Lower leg skin (tissue), 4 donors: ENCODE measurements around the gene ARHGAP4. TPM values are rescaled to one million over a fixed set of nuclear protein-coding genes. Genes with fewer than 3 reads are reported as not detected.

Experiments used
- DNase-seq, 2 donors: peaks; one replicate each; pipeline ENCODE4 v3.0.0-alpha.2; 2019; ENCODE audit warnings: low spot score in 2 of 2
- H3K4me3 ChIP-seq: fragments of 200-600 bp; sonication (generic); 2 replicates; pipeline ENCODE4 v1.5.1; 2017; ENCODE audit warnings: mild to moderate bottlenecking, low read depth; ENCODE audit not compliant: poor library complexity, severe bottlenecking
- POLR2A ChIP-seq, 2 donors: fragments of 450-650 bp; IDR thresholded peaks; one replicate each; pipeline ENCODE4 v1.6.1; 2016 to 2017; ENCODE audit warnings: antibody characterized with exemption in 2 of 2, mild to moderate bottlenecking in 1 of 2, moderate library complexity in 1 of 2
- WGBS, 2 donors: methylation state at CpG; one replicate each; pipeline ENCODE4 v1.1.5; 2018; 5-methylcytosine and 5-hydroxymethylcytosine counted together
- intact Hi-C: fragments of 100-400 bp; cut with DNase I; formaldehyde crosslinking; loops from one replicate; pipeline ENCODE4 v1.15.0; 2023; ENCODE audit warnings: low total_unique reads
- total RNA-seq, 4 donors: library from RNA; depleted of rRNA; stranded (reverse); fragments of >200 nt; gene quantifications; one replicate each; pipeline ENCODE4 v1.1.0, GENCODE V29; 2016
- TF ChIP-seq, protein P1 (sequence below), 3 donors: fragments of 450-650 bp; IDR thresholded peaks; one replicate each; pipeline ENCODE4 v1.5.1; 2016; ENCODE audit warnings: antibody characterized with exemption in 3 of 3, mild to moderate bottlenecking in 3 of 3, moderate library complexity in 2 of 3

The ARHGAP4 gene
- total RNA-seq, 4 donors from 2014 or later, result 2.7 to 14.8 (median 10.5) TPM

DNA sequence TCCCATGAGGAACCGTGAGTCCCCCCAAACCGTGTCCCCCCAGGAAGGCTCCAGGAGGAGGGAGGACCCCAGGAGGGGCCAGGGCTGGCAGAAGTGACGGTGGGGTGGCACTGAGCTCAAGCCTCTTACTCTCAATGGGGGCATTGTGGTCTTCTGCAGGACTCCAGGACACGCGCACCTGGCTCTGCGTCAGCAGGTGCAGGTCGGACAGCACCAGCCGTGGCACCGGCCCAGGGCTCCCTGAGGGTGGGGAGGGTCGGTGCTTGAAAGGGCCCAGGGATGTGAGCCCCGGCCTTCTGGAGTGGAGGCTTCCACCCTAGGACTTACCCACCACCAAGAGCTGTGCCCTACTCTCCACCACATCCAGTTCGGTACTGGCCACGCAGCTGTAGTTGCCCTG, 58.4 kb downstream of the ARHGAP4 start:
- DNase-seq, result no peak
- intact Hi-C loops, result no loop called here
- WGBS, 2 donors, result 59 to 86% methylated on average over 2 to 13 of the region's 13 CpGs
- TF ChIP-seq, protein P1, sequence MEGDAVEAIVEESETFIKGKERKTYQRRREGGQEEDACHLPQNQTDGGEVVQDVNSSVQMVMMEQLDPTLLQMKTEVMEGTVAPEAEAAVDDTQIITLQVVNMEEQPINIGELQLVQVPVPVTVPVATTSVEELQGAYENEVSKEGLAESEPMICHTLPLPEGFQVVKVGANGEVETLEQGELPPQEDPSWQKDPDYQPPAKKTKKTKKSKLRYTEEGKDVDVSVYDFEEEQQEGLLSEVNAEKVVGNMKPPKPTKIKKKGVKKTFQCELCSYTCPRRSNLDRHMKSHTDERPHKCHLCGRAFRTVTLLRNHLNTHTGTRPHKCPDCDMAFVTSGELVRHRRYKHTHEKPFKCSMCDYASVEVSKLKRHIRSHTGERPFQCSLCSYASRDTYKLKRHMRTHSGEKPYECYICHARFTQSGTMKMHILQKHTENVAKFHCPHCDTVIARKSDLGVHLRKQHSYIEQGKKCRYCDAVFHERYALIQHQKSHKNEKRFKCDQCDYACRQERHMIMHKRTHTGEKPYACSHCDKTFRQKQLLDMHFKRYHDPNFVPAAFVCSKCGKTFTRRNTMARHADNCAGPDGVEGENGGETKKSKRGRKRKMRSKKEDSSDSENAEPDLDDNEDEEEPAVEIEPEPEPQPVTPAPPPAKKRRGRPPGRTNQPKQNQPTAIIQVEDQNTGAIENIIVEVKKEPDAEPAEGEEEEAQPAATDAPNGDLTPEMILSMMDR (IDR thresholded peaks at IDR 0.05), result no peak
- no peak for TF ChIP-seq POLR2A (IDR thresholded peaks at IDR 0.05)
- H3K4me3 ChIP-seq, result no peak overlapping the region

DNA sequence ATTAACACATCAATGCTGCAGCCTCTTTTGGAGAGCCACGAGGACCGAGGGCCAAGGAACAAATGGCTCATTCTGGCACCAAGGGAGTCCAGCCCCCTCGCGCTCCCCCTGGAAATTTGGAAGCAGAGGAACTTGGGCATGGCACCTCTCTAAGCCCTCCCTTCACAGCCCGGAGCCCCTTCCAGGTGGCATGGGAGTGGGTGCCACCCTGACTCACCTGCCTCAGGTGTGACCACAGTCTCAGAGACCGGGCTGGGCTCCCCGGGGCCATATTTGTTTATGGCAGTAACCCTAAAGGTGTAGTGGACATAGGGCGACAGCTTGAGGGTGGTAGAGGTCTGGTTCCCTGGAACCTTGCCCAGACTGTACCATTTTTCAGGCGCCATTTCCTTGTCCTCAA, 58.9 kb downstream of the ARHGAP4 start:
- intact Hi-C loops, result no loop called here
- DNase-seq, result no peak
- H3K4me3 ChIP-seq, result no peak overlapping the region
- 77 to 87% methylated on average over 4 to 9 of the region's 9 CpGs for WGBS, 2 donors
- TF ChIP-seq, protein P1 (IDR thresholded peaks at IDR 0.05), result no peak
- TF ChIP-seq POLR2A (IDR thresholded peaks at IDR 0.05), result no peak

DNA sequence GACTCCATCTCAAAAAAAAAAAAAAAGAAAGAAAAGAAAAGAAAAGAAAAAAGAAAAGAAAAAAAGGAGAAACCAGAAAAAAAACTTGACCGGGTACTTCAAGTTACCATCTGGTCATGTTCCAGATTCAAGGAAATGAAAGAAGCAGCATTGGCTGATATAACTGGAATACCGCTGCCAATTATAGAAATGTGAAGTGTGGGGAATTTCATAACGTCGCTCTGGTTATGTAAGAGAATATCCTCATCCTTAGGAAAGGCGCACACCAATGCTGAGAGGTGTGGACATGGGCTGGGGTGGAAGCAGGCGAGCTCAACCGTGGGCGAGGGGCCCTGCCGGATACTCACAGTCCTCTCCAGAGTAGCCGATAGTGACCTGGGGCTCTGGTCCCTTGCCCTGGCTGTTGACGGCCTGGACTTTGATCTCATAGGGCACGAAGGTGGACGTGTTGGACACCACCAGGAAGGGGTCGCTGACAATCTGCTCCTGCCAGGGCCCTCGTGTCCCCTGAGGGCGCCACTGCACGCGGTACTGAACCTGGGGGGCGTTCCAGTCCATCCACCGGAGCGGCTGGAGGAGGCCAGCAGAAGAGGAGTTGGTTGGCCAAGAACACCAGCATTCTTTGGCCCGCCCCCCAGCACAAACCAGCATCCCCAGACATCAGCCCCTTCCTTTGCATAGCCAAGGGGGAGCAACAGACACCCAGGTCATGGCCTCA, 59.6 kb downstream of the ARHGAP4 start:
- DNase-seq, result no peak
- WGBS, 2 donors, result 66 to 86% methylated on average over 8 to 21 of the region's 22 CpGs
- TF ChIP-seq POLR2A (IDR thresholded peaks at IDR 0.05), result no peak
- TF ChIP-seq, protein P1 (IDR thresholded peaks at IDR 0.05), result no peak
- H3K4me3 ChIP-seq, result no peak overlapping the region
- intact Hi-C loops, result no loop called here

DNA sequence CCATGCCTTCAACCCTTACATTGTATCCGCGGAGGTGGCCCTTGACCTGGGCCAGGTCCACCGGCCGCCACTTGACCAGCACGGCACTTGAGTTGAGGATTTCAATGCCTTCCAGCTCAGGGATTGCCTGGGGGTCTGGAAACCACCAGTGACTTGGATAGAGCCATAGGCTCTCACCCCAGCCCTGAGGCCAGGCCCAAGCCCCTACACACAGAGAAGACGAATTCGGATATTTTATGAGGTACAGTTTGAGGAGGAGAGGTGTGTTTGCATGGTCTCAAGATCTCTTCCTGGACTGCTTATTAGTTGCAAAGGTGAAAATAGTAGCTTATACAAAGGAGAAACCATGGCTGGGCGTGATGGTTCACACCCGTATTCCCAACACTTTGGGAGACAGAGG, 60.4 kb downstream of the ARHGAP4 start:
- 89 to 90% methylated on average over 9 of the region's 9 CpGs for WGBS, 2 donors
- H3K4me3 ChIP-seq, result no peak overlapping the region
- DNase-seq, result no peak
- TF ChIP-seq POLR2A (IDR thresholded peaks at IDR 0.05), result no peak
- TF ChIP-seq, protein P1 (IDR thresholded peaks at IDR 0.05), result no peak
- intact Hi-C loops, result no loop called here

DNA sequence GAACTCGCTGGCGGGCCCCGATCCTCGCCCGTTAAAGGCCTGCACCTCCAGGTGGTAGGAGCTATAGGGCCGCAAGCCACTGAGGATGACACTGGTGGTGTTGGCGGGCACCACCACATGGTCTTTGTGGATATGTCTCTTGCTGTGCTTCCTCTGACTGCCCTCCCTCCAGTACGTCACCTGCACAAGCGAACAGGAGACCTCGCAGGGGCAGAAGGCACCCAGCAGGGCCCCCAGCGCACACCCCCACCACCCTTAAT, 60.8 kb downstream of the ARHGAP4 start:
- no peak for TF ChIP-seq POLR2A (IDR thresholded peaks at IDR 0.05)
- TF ChIP-seq, protein P1 (IDR thresholded peaks at IDR 0.05), result no peak
- no peak overlapping the region for H3K4me3 ChIP-seq
- intact Hi-C loops, result no loop called here
- no peak for DNase-seq
- 92% methylated on average over 7 of the region's 11 CpGs; no CpG with 5 or more reads in 1 of the 2 donors for WGBS, 2 donors
